SH-SY5Y (cell line): Measurements from ENCODE around the gene TBL3.

Experiments used
- GATA2 ChIP-seq: IDR thresholded peaks from 2 replicates; pipeline ENCODE4 v1.6.1; 2011; ENCODE audit warnings: mild to moderate bottlenecking, low read depth, low read length
- GATA3 ChIP-seq: IDR thresholded peaks from 2 replicates; pipeline ENCODE4 v1.6.1; 2011; ENCODE audit warnings: low read depth, mild to moderate bottlenecking, low read length, moderate library complexity

The TBL3 gene

DNA sequence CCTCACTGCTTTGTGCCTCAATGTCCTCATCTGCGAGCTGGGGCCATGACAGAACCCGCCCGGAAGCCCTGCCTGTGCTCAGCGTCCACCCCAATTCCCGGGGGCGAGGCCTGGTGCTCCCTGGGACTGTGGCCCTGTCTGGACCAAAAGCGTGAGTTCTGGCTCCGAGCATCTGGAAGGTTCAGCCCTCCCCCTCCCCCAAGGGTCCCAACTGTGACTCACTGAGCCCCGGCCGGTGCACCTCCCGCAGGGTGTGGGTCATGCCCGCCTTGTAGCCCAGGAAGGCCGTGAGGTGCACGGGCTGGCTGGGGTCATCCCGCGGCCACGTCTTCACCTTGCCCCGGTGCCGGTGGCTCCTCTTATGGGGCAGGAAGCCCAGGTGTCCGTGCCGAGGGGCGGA lies 18.1 kb upstream of the TBL3 start:
- TF ChIP-seq GATA2, result no peak
- TF ChIP-seq GATA3, result no peak

DNA sequence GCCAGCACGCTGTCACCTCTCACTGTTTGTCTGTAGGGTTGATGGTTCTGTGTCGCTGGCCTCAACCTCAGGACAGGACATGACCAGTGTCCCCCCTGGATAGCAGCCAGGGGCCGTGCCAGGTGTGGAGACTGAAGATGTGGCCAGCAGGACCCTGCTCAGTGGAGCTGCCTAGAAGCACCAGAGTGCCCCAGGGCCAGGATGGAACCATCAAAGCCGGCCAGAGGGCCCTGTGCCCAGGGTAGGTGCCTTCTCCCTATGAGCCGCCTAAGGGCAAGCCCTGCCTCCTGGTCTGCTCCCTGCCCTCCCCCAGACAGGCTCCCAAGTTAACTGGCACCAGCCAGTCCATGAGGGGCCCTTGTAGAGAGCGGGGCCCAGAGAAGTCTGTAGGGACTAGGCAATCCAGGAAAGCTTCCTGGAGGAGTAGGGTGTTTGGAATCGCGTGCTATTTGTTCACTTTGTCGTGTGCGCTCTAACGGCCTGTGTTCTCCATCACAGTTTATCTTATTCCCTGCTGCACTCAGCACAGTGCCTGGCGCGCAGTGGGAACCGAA lies 13.1 kb upstream of the TBL3 start:
- TF ChIP-seq GATA3, result no peak
- TF ChIP-seq GATA2, result no peak

DNA sequence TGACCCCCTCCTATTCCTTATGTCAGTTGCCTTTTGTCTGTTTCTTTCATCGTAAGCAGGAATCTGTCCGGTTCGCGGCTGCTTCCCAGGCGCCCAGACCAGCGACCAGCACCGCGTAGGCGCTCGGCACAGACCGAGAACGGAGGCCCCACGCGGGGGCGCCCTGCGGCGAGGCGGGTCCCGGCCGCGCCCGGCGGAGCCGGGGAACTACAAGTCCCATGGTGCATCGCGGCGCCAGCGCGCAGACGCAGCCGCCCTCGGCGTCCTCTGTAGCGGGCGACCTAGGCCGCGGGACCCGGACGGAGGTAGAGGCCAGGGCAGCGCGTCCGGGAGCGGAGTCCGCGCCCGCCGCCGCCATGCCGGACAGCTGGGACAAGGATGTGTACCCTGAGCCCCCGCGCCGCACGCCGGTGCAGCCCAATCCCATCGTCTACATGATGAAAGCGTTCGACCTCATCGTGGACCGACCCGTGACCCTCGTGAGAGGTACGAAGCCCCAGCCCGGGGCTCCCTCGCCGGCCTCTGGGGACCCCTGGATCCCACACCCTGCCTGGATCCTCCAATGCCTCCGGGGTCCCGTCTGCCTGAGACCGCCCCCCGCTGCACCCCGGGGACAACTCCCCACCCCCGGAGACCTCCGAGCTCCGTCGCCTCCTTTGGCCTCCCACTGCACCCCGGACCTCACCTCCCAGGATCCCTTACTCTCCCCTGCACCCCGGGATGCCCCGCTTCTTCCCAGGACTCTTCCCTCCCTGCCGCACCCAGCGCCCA lies 12.4 kb upstream of the TBL3 start, which contains the start of gene NDUFB10:
TSS of gene NDUFB10 (plus strand) at position 270 of the 771 bp plus-strand sequence. CDS start at position 357, 87 bp downstream.
- no peak for TF ChIP-seq GATA3
- no peak; the same call in 1 of the 2 replicates for TF ChIP-seq GATA2

DNA sequence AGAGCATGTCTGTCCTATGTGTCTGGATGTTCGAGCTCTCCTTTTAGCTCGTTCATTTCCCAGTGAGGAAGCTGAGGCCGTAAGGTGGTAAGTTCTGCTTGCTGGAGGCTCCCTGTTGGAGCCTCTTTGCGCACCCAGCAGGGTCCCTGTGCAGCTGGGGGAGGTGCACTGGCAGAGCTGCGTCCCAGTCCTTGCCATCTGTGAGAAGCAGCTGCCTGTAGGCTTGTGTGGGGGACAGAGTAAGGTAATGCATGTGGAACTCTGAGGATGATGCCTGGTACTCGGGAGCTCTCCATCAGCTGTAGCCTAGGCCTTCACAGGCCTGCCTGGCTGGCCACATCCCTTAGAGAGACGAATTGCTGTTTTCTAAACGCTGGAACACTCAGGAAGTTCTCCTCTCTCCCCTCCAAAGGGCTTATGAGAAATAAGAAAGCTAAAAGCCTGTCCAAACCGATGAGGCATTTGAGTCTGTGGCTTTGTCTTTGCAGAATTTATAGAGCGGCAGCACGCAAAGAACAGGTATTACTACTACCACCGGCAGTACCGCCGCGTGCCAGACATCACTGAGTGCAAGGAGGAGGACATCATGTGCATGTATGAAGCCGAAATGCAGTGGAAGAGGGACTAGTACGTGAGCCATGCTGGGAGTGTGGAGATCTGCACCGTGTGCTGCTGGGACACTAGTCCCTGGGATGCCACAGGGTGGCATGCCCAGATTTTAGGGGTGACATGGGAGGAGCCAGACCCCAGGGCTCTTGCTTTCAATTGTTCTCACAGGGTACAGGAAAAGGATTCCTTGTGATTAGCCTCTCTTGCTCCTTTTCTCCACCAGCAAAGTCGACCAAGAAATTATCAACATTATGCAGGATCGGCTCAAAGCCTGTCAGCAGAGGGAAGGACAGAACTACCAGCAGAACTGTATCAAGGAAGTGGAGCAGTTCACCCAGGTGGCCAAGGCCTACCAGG lies 10.9 kb upstream of the TBL3 start:
- no peak for TF ChIP-seq GATA3
- no peak for TF ChIP-seq GATA2

DNA sequence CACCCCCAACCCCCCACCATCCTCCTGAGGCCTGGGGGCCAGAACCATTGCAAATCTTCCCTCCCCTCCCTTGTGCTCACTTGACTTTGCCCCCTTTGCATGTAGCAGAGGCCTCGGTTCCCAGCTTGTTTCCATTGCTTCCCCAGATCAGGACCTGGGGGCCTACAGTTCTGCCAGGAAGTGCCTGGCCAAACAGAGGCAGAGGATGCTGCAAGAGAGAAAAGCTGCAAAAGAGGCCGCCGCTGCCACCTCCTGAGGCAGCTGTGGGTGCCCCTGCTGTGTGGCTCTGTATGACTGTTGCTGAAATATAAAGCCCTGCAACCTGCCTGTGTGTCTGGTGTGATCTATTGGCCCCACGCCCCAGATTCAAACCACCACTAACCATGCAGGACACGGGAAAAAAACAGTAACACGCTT lies 10.2 kb upstream of the TBL3 start:
- TF ChIP-seq GATA3, result no peak
- TF ChIP-seq GATA2, result no peak

DNA sequence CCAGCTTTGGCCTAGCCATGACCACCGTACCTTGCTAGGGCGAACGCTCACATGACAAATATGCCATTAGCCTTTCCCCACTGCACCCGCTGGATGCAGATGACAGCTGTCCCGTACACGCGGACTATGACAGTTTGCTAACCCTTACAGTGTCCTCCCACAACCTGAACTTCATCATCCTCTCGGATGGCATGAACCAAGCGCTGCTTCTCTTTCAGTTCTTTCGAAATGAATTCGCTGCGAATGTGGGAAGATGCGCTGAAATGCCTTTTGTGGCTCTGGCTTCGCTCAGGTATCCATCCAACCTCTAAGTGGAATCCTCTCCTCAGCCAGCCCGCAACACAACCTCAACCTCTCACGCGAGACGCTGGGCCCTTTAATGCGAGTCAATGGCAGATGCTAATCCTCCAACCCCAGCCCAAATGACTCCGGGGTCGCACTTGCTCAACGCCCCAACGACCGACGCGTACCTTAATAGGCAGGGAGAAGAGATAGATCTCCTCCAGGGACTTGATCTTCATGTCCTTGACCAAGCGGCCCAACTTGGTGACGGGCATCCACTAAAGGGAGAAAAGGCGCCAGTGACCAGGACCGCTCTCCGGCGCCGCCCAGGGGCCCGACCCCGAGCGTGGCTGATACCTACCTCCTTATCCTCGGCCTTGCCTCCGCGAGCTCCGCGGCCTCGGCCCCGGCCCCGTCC lies 7.9 kb upstream of the TBL3 start:
- no peak for TF ChIP-seq GATA3
- TF ChIP-seq GATA2, result no peak

DNA sequence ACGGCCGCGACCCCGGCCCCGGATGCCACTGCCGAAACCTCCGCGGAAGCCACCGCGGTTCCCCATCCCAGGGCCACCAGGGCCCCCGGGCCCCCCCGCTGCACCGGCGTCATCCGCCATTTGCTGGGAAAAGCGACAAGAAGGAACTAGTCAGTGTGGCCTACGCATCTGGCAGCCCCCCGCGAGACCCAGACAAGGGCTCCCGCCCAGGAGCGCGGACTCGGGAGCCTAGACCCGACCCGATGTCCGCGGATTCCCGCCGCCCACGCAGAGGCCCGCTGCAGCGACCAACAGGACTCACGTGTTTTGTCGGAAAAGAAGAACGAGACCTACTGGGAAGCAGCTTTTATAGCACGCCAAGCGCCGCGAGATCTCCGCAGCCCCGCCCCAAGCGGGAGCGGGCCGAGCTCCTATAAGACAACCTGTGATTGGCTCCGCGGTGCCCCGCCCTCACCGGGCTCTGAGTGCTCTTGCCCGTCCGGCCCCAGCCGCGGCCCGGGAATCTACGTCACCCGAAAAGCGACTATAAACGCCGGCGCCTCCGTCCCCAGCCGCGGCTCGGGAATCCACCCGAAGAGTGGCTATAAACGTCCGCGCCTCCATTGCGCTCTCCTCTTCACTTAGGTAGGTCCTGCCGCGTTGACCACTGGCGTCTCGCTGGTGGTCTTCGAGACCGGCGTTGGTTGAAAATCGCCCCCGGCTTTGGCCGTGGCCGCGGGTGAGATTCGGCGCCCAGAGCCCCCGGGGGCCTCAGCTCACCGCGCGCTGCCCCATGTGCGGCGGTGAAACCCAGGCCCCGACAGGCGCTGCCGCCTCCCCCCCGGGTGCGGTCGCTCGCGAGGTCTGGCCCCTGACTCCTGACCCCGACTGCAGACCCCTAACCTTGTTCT lies 7.1 kb upstream of the TBL3 start, which contains the start of gene RPS2:
TSS of gene RPS2 (minus strand) at position 321 of the 890 bp plus-strand sequence. CDS start at position 120, 201 bp downstream.
- TF ChIP-seq GATA2 (no peak), GATA3 (no peak)

DNA sequence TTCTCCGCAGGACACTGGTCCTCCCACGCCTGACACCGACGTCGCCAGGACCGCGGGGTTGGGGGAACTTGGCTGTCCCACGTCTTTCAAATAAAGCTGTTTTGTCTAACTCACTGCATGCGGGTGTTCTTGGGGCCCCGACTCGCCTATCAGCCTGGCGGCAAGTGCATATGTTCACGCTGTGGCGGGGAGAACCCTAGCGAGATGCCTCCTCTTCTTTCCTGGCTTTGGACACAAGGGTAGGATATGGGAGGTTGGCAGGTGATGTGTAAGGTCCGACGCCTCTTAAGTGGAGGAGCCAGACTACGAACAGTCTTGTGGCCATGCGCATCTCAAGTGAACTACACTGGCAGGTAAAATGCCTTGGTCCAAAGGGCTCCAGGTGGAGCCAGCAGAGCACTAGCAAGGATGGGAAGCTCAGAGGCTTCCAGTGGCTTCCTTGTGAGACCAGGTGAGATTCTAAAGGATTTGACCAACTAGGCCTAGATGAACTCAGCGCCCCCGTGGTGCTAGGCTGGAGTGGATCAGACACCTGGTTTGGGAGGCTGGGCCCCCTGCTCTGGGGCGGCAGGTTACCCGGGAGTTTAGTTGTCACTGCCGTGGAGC lies 6.4 kb upstream of the TBL3 start:
- TF ChIP-seq GATA2, result no peak
- no peak for TF ChIP-seq GATA3

DNA sequence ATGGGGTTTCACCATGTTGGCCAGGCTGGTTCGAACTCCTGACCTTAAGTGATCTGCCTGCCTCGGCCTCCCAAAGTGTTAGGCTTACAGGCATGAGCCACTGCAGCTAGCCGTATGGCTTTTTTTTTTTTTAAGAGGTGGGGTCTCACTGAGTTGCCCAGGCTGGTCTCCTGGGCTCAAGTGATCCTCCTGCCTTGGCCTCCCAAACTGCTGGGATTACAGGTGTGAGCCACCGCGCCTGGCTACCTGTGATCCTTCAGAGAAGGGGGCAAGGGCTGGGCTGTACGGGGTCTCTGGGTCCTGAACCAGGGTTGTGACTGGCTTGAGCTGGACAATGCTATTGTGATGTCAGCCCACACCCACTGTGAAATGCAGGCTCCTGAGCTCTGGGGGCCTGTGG lies 5.4 kb upstream of the TBL3 start, which contains the start of gene RNF151:
TSS of gene RNF151 (plus strand) at position 397 of the 400 bp plus-strand sequence. CDS start 26 bp downstream, outside the sequence.
- no peak for TF ChIP-seq GATA3
- no peak for TF ChIP-seq GATA2

DNA sequence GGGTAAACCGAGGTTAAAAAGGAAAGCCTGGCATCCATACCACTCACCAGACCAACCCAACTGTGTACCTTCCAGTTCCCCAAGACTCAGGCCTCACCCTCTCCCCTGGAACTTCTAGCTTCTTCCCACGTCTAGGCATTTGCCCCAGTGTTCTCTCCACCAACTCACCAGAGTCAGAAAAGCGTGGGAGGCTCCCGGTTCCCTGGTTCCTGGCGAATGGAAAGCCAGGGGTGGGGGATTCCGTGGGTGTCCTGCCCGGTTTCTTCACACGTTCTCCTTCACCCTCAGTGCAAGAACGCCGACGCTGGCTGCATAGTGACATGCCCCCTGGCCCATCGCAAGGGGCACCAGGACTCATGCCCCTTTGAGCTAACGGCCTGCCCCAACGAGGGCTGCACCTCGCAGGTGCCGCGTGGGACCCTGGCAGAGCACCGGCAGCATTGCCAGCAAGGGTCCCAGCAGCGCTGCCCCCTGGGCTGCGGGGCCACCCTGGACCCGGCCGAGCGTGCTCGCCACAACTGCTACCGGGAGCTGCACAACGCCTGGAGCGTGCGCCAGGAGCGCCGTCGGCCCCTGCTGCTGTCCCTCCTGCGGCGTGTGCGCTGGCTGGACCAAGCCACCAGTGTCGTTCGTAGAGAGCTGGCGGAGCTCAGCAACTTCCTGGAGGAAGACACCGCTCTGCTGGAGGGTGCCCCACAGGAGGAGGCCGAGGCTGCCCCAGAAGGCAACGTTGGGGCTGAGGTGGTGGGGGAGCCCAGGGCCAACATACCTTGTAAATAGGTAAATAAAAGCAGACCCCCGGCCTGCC lies 3.5 kb upstream of the TBL3 start:
- TF ChIP-seq GATA2 (no peak), GATA3 (no peak)

DNA sequence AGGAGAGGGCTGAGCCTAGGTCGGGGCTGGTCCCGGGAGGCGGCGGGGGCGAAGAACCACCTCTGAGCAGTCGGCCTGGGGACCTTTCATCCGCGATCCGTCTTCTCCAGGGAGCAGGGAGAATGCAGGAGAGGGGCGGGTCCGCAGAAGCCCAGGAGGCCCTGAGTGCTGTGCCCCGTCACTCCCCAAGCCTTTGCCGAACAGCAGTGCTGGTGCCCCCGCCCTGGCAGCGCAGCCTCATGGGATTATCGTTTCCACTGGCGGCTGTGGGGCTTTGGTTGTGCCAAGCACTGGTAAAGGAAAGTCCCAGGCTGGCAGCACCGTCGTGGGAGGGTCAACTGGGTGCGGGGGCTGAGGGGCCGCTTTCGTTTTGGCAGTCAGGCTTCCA lies 631 bp downstream of the TBL3 start:
- TF ChIP-seq GATA2 (no peak), GATA3 (no peak)
